Stimulated activated CD4-positive, alpha-beta T cell treated with anti-CD3 and anti-CD28 coated beads, Interleukin-4, amount 100 ng/mL, for 1 hour (primary cell): ENCODE measurements around the gene DAPK1.

ENCODE experiments used
- DNase-seq: peaks from one replicate; pipeline ENCODE4 v3.0.0-alpha.2; 2020

Gene DAPK1

DNA sequence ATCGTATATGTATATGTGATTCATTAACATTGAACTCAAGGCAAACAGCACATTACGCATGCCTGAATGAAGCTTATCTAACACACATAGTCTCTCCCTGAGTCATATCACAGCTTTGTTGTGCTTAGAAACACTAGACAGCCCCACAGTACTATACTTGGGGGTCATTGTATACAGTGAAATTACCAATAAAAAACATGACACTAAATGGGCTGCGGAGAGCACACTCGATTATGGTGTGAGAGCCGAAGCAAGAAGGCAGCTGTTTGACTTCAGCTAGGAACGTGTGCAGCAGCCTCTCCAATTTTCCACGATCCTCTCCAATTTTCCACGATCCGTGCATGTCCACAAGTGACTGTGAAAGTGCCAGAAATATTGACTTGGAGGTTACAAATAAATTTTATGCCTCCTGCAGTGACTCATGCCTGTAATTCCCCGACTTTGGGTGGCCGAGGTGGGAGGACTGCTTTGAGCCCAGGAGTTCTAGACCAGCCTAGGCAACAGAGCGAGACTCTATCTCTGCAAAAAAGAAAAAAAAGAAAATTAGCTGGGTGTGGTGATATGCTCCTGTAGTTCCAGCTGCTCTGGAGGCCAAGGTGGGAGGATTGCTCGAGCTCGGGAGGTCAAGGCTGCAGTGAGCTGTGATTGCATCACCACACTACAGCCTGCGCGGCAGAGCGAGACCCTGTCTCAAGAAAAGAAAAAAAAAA lies 102.4 kb downstream of the DAPK1 start:
- no peak for DNase-seq

DNA sequence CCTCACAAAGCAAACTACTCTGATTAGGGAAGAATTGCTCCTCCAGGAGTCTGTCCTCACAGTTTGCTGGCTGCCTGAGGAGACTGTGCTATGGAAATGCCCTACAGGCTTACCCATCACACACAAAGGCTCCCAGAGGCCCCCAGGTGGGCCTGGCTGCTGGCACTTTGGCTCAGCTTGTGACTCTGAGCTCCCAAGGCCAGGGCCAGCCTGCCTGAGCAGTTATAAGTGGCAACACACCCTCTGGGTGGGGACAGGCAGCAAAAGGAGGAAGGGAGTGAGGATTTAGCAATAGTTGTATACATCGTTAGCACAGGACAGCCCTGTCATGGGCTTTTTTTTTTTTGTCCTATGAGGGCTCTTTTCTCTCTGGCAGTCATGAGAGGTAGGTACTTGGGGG lies 103.5 kb downstream of the DAPK1 start:
- DNase-seq: no peak

DNA sequence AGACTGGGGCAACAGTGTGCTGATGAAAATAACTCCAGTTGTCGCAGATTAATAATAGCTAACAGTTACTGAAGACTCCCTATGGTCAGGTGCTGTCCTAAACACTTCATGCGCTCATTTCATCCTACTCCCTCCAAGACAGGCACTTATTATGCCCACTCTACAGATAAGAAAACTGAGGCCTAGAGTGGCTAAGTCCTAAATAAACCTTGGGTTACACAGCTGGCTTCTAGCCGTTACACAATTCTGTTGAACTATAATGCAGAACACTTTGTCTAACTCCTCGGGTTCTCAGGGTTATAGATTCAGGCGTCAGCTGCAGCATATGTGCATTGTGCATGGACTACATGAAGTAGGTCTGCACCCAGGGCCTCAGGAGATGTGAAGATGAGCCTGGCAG lies 103.9 kb downstream of the DAPK1 start:
- DNase-seq: no peak

DNA sequence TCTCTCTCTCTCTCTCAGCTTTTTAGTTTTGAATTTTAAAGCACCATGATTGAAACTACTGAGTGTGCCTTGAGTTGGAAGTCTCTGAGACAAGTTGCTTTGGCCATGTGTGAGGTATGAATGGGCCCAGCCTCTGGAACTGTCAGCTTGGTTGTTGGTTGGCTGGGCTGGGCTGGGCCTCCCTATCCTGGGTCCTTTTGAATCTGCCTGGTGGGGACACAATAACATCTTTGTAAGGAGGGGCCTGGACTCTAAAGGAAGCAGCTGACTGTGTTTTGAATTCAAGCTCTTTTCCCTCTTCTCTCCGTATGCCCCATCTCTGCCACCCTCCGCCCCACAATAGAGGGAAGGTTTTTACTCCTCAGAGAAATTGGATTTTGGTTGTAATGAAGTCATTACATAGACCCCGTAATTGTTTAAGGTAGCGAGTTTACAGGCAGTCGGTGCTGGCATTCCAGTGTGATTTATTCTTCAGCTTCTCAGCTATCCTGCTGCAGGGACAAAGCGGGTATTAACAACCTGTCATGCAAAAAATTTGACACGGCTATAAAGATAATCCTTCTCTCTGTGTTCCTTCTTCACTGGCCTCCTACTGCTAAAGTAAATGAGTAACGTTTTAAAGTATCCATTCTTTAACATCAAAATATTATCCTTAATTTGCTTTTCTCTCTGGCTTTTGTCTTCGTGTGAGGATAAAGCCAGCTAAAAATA lies 105.4 kb downstream of the DAPK1 start:
- DNase-seq: no peak

DNA sequence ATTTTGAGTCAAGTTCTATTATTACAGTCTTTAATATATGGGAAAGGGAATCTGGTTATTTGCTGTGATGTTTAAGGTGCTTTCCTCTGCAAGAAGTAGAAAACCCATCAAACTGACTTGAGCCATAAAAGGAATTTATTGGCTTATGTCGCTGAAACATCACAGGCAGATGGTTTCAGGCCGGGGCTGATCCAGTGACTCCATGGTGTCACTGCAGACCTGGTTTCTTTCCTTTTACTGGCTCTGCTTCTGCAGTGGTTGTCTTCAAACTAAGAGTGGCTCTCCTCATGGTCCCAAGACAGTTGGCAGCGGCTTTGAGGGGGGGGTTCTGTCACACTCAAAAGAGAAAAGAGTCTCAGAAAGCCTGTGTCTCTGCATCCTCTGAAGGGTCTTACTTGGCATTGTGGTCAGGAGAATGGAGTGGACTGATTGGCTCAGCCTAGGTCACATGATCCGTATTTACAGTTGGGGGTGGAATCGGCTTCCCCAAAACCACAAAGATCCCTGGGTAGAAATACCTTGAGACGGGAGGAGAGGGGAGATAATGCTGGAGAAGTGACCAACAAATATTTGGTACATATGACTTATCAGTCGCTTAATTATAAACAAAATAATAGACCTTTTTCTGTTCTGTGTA lies 106.3 kb downstream of the DAPK1 start:
- no peak for DNase-seq

DNA sequence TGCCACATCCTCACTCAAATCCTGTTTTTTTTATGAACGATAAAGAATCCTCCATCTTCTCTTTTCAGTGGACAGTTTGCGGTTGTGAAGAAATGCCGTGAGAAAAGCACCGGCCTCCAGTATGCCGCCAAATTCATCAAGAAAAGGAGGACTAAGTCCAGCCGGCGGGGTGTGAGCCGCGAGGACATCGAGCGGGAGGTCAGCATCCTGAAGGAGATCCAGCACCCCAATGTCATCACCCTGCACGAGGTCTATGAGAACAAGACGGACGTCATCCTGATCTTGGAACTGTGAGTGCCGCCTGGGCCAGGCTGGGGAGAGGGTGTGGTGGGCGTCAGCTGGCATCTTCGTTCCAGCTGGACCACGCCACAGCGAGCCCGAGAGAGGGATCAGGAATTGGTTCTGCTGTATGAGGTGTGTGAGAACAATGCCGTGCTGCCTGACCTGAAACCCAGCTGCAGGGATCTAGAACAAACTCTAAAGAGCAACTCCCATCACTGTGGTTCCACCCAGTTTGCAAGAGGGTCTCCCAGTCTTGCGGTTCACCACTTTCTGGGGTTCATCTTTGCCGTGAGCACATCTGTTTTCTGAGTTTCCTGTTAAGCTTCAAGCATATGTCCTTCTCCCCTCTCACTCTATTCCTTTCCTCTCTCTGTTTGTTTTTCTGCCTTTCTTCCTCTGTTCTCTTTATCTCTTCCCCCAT lies 107.4 kb downstream of the DAPK1 start:
- no peak for DNase-seq

DNA sequence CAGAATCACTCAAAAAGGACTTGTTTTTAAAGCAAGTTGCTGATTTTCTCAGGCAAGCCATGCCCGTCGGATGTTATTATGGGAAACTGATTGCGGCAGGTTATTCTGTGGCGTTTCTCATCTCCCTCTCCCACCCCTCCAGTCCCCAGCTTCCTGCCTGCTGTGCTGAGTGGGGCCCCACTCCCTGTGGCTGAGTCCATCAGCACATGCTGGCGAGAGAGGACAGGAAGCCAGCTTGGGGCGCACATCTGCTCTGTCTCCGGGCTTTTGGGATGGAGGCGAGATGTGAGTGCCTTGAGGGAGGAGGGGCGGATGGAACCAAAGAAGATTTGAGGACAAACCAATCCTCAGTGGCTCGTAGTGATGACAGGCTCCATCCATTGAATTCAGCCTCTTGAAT lies 108.0 kb downstream of the DAPK1 start:
- no peak for DNase-seq

DNA sequence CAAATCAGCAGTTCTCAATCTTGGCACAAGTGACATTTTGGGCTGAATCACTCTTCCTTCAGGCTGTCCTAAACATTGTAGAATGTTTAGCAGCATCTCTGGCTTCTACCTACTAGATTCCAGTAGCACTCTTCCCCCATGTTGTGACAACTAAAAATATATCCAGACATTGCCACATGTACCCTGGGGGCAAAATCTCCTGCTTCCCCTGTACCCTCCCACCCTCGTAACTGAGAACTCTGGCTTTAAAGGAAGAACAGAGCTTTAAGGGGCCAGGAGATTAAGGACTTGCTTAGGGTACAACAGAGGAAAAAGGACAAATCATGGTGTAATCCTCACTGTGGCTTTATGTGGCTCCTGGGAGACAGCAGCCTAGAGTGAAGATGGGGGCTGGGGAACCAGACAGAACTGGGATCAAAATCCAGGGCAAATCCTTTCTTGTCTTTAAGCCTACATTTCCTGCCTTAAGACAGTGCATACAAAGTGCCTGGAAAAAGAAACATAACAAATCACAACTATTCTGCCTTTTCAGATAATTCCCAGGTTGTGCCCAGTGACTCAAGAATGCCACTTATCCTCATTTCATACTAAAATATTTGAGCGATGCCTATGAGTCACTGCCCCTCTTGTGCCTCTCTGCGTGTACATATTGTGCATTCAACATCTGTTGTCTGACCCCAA lies 109.3 kb downstream of the DAPK1 start:
- DNase-seq: no peak

DNA sequence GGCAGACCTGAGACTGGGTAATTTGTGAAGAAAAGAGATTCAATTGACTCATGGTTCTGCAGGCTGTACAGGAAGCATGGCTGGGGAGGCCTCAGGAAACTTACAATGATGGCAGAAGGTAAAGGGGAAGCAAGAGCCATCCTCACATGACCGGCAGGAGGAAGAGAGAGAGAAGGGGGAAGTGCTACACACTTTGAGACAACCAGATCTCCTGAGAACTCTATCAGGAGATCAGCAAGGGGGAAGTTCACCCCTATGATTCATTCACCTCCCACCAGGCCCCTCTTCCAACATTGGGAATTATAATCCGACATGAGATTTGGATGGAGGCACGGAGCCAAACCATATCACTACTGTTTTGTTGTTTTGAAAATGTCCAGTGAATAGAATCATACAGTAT lies 110.2 kb downstream of the DAPK1 start:
- DNase-seq: no peak

DNA sequence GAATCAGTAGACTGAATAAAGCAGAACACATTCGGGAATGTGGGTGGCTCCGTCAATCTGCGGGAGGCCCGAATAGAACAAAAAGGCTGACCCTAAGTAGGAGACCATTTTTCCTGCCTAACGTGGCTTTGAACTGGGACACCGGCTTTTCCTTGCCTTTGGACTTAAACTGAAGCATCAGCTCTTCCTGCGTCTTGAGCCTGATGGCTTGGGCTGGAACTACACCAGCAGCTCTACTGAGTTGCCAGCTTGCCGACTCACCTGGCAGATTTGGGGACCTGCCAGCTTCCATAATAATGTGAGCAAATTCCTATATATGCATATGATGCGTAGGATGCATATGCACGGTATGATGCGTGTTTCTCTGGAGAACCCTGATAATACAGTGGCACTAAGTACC lies 111.3 kb downstream of the DAPK1 start:
- no peak for DNase-seq

DNA sequence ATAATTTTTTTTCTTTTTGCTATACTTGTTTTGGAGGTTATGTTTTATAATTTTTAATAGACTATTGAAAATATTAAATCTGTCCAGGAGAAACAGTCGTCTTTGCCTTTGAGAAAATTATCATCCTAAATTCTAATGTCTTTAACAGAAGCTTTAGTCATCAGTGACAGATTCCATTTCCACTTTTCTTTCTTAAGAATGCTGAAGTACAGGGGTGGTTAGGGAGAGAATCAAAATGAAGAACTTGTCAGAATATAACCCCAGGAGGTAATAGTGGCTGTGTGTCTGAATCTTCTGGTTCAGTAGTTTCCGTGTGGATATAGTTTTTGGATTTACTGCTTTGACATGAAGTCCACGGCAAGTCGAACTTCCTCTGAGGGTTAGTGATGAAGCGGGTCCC lies 111.8 kb downstream of the DAPK1 start:
- DNase-seq: no peak

DNA sequence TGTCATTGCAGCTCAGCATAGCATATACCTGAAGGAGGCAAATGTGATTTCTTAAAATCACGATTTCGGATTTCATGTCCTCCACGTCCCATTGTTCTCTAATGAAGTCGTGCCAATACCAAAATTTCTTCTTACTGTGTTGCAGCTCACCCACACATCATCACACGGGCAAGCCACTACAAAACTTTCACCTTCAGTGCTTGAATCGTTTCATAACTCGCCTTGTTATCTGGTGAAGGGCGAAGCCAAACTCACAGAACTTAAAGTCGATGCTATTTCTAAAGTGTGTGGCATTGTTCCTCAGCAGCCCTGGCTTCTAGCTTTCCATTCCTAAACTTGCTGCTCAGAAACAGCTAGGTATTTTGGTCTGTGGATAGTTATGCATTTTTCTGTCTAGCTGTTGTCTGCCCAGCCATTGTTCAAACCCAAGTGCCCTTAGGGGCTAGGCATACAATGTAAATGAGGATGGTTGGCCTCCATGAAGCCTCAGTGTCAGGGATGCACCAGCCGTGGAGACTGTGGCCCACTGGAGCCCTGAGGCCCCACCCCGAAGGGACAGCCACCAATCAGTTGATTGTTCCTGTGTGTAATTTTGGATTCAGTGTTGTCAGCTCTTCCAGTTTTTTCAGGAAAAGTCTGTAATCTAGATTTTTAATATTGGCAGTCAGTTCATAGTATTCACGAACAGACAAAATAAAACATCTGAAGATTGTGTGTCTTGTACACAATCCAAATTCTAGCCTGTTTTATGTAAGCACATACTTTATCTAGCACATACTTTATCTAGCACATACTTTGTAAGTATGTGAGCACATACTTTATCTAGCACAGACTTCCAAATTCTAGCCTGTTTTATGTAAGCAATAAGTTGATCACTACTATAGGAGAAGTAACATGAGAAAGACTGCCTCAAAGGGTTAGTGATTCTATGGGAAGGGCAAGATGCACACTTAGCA lies 112.8 kb downstream of the DAPK1 start:
- DNase-seq: no peak

DNA sequence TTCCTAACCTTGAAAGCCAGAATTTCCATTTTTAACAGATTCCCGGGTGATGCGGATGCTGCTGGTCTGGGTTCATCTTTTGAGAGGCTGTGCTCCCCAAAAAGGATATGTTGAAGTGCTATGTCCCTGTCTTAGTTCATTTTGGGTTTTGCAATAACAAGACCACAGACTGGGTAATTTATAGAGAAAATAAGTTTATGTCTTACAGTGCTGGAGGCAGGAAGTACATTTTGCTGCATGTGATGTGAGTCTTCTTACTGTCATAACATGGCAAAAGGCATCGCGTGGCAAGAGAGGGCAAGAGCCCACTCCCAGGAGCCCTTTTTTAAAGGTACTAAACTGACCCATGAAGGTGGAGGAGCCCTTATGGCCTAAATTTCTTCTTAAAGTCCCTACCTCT lies 114.1 kb downstream of the DAPK1 start:
- no peak for DNase-seq

DNA sequence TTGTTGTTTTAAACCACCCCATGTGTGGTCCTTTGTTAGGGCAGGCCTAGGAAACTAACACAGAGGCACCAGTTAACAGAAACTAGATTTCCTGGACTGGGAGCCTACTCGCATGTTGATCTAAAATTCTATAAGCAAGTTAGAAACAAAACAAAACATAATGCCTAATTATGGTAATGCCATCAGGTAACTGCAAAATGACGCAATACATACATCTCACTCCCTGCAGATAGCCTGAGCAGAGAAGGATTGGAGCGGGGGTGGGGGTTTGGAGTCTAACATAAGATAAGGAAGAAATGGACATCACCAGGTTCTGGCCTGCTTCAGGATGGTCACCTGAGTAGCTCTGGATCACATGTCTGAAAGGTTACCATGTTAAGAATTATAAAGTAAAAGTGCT lies 114.9 kb downstream of the DAPK1 start:
- no peak for DNase-seq

DNA sequence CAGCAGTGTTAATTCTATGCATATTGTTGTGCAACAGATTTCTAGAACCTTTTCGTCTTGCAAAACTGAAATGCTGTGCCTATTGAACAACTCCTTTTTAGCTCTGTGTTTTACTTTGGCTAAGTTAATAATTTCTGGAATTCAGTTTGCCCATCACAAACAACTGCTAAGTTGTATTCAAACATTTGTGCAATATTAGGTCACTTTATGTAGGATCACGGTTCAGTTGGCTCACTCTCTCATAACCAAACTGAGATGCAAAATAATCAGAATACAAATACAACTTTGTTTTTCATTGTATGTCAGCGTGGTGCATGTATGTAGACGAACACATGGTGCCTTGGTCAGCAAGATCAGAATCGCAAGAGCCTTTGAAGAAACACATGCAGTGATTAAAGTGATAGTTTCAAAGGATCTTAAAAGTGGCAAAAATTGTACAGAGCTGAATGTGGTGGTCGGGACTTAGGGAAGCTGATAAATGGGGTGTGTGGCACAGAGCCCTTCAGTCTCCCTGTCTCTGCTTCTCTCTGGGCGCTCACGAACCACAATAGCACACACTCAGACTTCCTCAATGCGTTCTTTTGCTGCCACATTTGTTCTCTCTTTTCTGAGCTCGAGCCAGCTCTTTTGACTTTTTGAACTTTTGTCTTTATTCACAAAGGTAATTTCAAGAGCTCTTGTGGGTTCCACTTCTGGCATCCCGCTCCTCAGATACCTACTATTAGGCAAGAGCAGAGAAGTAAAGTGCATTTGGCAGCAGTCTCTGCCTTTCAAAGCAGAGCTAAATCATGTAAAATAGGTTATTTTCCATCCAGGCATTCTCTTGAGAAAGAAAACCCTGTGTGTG lies 115.8 kb downstream of the DAPK1 start:
- DNase-seq: no peak

DNA sequence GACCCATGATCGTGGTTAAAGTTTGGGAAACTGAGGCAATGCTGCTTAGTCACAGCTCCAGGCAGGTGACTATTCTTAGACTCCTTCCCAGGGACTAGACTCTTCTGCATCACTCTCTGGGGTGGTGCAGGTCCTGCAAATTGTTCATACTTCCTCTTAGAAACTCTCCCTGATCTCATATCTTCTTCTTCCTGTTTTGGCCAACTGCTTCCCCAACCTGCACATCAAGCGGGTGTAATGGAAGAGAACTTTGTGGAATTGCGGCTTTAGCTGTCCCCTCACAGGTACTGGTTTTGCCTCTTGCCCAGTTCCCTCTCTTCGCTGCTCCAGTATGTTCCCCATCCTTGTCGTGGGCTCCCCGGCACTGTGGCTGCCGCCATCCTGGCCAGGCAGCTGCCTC lies 116.7 kb downstream of the DAPK1 start:
- no peak for DNase-seq

DNA sequence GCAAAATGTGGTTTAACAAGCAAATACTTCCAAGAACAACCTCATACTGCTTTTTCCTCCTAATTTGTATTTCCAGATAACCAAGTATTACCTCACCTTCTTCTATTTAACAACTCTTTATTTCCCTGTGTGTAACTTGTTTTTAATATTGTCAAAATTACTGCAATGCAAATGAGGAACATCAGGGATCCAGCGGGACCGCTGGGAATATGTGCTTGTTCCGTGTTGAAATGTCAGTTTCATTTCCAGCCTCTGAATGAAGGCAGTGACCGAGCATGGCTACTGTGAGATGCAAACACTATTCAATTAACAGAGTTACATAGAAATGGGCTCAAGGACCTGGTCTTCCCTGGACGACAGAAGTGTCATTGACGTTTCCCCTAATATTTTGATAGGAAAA lies 117.5 kb downstream of the DAPK1 start:
- DNase-seq: no peak

DNA sequence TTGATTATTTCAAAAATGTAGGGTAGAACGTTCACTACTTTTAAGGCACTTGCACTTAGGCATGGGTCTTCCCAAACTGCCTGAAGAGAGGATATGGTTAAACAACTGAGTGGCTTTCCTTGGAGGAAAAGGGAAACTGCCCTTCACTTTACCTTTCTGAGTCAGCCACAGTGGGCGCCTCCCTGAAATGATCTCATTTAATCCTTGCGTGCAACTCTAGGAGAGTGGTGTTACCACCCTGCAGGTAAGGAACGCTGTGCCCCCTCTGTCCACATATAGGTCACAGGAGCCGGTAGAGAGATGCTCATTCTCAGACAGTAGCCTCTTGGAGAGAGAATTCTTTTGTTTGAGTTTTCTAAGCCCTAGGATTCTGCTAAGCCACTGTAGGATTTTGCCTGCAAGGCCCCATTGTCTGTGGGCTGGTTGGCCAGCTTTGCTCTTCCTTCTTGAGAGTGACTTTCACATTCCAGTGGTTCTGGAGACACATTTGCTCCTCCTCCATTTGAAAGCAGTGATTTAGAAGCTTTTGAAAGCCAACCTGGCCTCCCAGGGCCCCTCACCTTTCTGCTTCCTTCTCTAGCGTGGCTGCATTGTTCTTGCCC lies 118.0 kb downstream of the DAPK1 start:
- DNase-seq: no peak

DNA sequence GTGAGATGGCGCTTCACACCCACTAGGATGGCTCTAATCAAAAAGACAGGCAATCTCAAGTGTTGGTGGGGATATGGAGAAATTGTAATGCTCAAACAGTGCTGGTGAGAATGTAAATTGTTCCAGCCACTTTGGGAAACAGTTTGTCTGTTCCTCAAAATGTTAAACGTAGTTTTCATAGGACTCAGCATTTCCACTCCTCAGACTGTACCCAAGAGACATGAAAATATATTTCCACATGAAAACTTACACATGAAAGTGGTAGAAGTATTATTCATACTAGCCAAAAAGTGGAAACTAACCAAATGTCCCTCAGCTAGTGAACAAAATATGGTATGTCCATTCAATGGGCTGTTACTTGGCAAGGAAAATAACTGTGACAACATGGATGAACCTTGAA lies 120.6 kb downstream of the DAPK1 start:
- DNase-seq: no peak

DNA sequence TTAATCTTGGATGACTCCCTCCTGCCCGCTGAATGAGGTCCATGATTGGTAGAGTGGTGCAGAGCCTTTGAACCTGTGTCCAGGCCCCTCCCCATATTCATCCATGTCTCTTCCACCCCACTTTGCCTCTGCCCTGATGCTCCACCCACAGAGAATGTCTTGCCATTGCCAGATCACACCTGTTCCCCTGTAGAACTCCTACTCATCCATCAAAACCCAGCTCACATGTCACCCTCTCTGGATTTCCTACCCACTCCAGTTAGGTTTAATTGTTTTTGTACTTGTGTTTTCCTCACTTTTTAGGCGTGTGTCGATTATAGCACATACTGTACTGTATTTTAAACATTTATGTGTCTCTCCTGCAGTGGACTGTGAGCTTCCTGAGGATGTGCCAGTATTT lies 121.3 kb downstream of the DAPK1 start:
- DNase-seq: no peak

DNA sequence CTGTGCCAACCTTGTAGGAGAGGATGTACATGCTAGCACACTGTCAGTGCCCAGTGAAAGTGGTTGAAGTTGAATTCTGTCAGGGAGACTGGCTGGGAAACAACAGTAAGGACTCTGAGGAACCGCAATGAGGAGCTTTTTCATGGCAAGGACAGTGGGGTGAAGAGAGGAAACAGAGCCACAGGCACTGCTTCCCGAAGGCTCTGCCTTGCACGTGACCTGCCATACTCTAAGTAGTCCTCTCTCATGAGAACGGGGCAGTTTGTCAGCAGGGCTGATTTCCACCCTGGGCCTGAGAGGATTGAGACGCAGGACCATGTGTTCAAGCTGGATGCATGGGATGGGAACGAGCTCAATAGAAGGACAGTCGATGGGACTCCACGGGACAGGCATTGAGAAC lies 121.7 kb downstream of the DAPK1 start:
- DNase-seq: no peak
